Measurements from ENCODE around the gene PRR5L. TPM values are rescaled to one million over a fixed set of nuclear protein-coding genes. Genes with fewer than 3 reads are reported as not detected.

PRR5L gene
- total RNA-seq, 1 donor from 2014 or later: 6.7 TPM

DNA sequence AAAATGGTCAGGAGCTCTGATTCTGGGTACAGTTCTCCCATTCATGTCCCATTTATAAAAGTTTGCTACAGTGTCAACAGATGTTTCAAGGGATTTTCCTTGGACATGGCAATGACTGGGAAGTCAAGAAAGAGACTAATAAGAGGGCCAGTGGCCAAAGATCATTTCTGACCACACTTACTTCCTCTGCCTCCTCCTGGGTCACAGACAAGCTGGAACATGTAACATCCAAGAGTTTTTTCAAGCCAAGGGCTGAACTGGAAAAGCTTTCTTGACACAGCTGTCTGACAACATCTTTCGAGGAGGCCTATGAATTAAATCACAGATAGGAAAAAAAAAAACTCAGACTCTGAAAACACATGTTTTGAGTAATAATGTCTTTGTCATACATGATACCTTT is 15.6 kb upstream of the PRR5L start:
- Mint-ChIP-seq H3K4me3 (no peak overlapping the region), H3K27ac (no peak overlapping the region), H3K4me1 (no peaks in the 10 kb centered on the region), H3K27me3 (ENCODE audit: low read depth) (no peaks in the 10 kb centered on the region), H3K36me3 (peaks cover 27% of the 10 kb centered on the region), H3K9me3 (peaks cover 25% of the 10 kb centered on the region)
- TF ChIP-seq, protein P1, sequence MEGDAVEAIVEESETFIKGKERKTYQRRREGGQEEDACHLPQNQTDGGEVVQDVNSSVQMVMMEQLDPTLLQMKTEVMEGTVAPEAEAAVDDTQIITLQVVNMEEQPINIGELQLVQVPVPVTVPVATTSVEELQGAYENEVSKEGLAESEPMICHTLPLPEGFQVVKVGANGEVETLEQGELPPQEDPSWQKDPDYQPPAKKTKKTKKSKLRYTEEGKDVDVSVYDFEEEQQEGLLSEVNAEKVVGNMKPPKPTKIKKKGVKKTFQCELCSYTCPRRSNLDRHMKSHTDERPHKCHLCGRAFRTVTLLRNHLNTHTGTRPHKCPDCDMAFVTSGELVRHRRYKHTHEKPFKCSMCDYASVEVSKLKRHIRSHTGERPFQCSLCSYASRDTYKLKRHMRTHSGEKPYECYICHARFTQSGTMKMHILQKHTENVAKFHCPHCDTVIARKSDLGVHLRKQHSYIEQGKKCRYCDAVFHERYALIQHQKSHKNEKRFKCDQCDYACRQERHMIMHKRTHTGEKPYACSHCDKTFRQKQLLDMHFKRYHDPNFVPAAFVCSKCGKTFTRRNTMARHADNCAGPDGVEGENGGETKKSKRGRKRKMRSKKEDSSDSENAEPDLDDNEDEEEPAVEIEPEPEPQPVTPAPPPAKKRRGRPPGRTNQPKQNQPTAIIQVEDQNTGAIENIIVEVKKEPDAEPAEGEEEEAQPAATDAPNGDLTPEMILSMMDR (IDR thresholded peaks at IDR 0.05; ENCODE audit: unreplicated experiment): no peak
- DNase-seq (ENCODE audit: low spot score in 2 of 2, unreplicated experiment in 2 of 2): no peak

DNA sequence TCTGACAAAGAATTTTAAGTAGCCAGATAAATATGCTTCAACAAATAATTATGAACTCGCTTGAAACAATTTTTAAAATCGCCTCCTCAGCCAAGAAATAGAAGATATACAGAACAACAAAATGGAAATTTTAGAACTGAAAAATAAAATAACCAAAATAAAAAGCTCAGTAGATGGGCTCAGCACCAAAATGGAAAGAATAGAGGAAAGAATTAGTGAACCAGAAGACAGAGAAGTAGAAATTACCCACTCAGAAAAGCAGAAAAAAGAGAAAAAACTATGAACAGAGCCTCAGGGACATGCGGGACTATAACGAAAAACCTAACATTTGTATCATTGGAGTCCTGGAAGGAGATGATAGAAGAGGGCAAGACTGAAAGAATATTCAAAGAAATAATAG is 14.2 kb upstream of the PRR5L start:
- no peak for DNase-seq (ENCODE audit: low spot score in 2 of 2, unreplicated experiment in 2 of 2)
- Mint-ChIP-seq H3K36me3 (peaks cover 26% of the 10 kb centered on the region), H3K27ac (no peak overlapping the region), H3K27me3 (ENCODE audit: low read depth) (no peaks in the 10 kb centered on the region), H3K9me3 (peaks cover 25% of the 10 kb centered on the region), H3K4me1 (no peaks in the 10 kb centered on the region), H3K4me3 (no peak overlapping the region)
- TF ChIP-seq, protein P1 (IDR thresholded peaks at IDR 0.05; ENCODE audit: unreplicated experiment): no peak

DNA sequence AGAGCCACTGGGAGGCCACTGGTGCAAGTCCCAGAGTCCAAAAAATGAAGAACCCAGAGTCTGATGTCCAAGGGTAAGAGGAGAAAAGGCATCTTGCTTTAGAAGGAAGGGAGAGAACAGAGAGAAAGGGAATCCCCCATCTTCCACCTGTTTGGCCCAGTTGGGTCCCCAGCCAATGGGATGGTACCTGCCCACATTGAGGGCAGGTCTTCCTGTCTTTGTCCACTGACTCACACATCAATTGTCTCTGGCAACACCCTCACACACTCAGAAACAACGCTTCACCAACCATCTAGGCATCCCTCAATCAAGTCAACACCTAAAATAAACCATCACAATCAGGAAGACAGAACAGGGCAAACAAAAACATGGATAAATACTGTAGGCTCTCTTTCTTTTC is 13.2 kb upstream of the PRR5L start:
- H3K4me3 Mint-ChIP-seq: no peak overlapping the region
- no peak for DNase-seq (ENCODE audit: low spot score in 2 of 2, unreplicated experiment in 2 of 2)
- H3K9me3 Mint-ChIP-seq: peaks cover 25% of the 10 kb centered on the region
- peaks cover 4% of the 10 kb centered on the region for H3K4me1 Mint-ChIP-seq
- H3K27me3 Mint-ChIP-seq (ENCODE audit: low read depth): no peaks in the 10 kb centered on the region
- H3K27ac Mint-ChIP-seq: no peak overlapping the region
- TF ChIP-seq, protein P1 (IDR thresholded peaks at IDR 0.05; ENCODE audit: unreplicated experiment): no peak
- peaks cover 25% of the 10 kb centered on the region for H3K36me3 Mint-ChIP-seq

GRCh38 chr11:36288442-36289225 is 7.5 kb upstream of the PRR5L start:
- Mint-ChIP-seq H3K36me3 (no peaks in the 10 kb centered on the region), H3K9me3 (no peaks in the 10 kb centered on the region), H3K4me1 (peaks cover 22% of the 10 kb centered on the region), H3K27me3 (ENCODE audit: low read depth) (no peaks in the 10 kb centered on the region), H3K27ac (peak overlapping the region; percentile 97), H3K4me3 (peak overlapping the region; percentile 95)
- TF ChIP-seq, protein P1 (IDR thresholded peaks at IDR 0.05; ENCODE audit: unreplicated experiment): no peak
- no peak for DNase-seq (ENCODE audit: low spot score in 2 of 2, unreplicated experiment in 2 of 2)

DNA sequence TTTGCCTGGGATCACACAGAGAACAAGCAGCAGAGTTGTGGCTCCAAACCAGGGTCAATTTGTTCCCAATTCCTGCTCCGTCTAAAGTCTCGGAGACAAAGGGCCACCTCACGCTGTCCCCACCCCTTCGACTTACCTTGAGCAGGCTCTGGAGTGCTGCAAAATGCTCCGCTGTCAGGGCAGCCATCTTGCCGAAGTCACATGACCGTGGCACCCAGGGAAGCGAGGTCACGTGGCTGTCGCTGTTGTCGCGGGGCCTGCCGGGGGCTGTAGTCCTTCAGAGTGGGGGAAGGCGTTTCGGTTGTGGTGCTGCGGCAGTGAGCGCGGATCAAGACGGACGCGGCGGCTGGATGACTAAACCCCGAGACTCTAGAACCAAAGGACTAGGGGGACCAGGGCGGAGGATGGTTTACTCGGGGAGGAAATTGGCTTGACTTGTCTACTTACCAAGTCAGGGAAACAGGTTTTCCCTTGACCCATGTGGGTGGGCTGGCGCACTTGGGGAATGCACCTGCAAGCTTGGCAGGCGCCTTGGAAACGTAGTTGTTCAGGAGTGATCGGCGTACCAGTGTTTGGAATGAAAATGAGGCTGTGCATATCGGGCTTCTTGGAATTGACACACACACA is 6.7 kb upstream of the PRR5L start, which contains the start of gene COMMD9:
Gene COMMD9 (minus strand): TSS at position 199 of the 627 bp plus-strand sequence. CDS start 12 bp downstream, at position 187.
- no peaks in the 10 kb centered on the region for H3K36me3 Mint-ChIP-seq
- H3K4me3 Mint-ChIP-seq: peak within 1 kb of the TSS; percentile 95
- no peaks in the 10 kb centered on the region for H3K9me3 Mint-ChIP-seq
- DNase-seq (ENCODE audit: low spot score in 2 of 2, unreplicated experiment in 2 of 2): peak; percentile 89 to 91
- H3K27me3 Mint-ChIP-seq (ENCODE audit: low read depth): no peaks in the 10 kb centered on the region
- TF ChIP-seq, protein P1 (IDR thresholded peaks at IDR 0.05; ENCODE audit: unreplicated experiment): no peak
- H3K4me1 Mint-ChIP-seq: peaks cover 22% of the 10 kb centered on the region
- peak within 1 kb of the TSS; percentile 97 for H3K27ac Mint-ChIP-seq

Data from mesothelial cell of epicardium (in vitro differentiated cells).